IPS-11a (cell line): ENCODE results near the gene EBLN1.

Experiments
- H3K4me3 ChIP-seq: one replicate; pipeline ENCODE4 v1.5.1; 2013; ENCODE audit warnings: low read depth, low read length, control low read depth

EBLN1 gene

GRCh38 chr10:22217842-22218241 is at the start of gene EBLN1:
TSS of gene EBLN1 (minus strand) at chr10:22218015. CDS start at chr10:22209983, 8,032 bp downstream.
- H3K4me3 ChIP-seq: no peak within 1 kb of the TSS

GRCh38 chr10:22265839-22266537 is 48.2 kb upstream of the EBLN1 start:
- H3K4me3 ChIP-seq: no peak overlapping the region

- no peak overlapping the region for H3K4me3 ChIP-seq
These were observed 45.3 kb upstream of the EBLN1 start for GRCh38 chr10:22263106-22263505.

- no peak overlapping the region for H3K4me3 ChIP-seq
These were observed 41.5 kb upstream of the EBLN1 start for GRCh38 chr10:22259280-22259679.

- no peak overlapping the region for H3K4me3 ChIP-seq
These were observed 40.7 kb upstream of the EBLN1 start for GRCh38 chr10:22258471-22258870.

GRCh38 chr10:22253580-22253882 is 35.7 kb upstream of the EBLN1 start:
- peak overlapping the region; percentile 22 for H3K4me3 ChIP-seq

GRCh38 chr10:22252801-22253579 is 35.2 kb upstream of the EBLN1 start:
- peak overlapping the region; percentile 61 for H3K4me3 ChIP-seq

- H3K4me3 ChIP-seq: peak overlapping the region; percentile 61
These were observed 34.5 kb upstream of the EBLN1 start for GRCh38 chr10:22252224-22252800.

- peak overlapping the region; percentile 61 for H3K4me3 ChIP-seq
These were observed 34.0 kb upstream of the EBLN1 start for GRCh38 chr10:22251751-22252223.

- H3K4me3 ChIP-seq: peak overlapping the region; percentile 61
These were observed 33.3 kb upstream of the EBLN1 start for GRCh38 chr10:22250897-22251660.

- no peak overlapping the region for H3K4me3 ChIP-seq
These were observed 29.8 kb upstream of the EBLN1 start for GRCh38 chr10:22247636-22248035.

GRCh38 chr10:22246680-22247391 is 29.0 kb upstream of the EBLN1 start:
- H3K4me3 ChIP-seq: no peak overlapping the region

- no peak overlapping the region for H3K4me3 ChIP-seq
These were observed 27.8 kb upstream of the EBLN1 start for GRCh38 chr10:22245567-22245966.

GRCh38 chr10:22244855-22245254 is 27.0 kb upstream of the EBLN1 start:
- no peak overlapping the region for H3K4me3 ChIP-seq

- H3K4me3 ChIP-seq: no peak overlapping the region
These were observed 26.2 kb upstream of the EBLN1 start for GRCh38 chr10:22244001-22244400.

GRCh38 chr10:22243321-22243720 is 25.5 kb upstream of the EBLN1 start:
- H3K4me3 ChIP-seq: no peak overlapping the region

GRCh38 chr10:22231260-22231659 is 13.4 kb upstream of the EBLN1 start:
- no peak overlapping the region for H3K4me3 ChIP-seq

- peak overlapping the region; percentile 80 for H3K4me3 ChIP-seq
These were observed 12.5 kb upstream of the EBLN1 start for GRCh38 chr10:22230158-22230833.

GRCh38 chr10:22229802-22230157 is 12.0 kb upstream of the EBLN1 start:
- H3K4me3 ChIP-seq: peak overlapping the region; percentile 80
